H1 (cell line): ENCODE measurements around the gene VAV2. TPM values are rescaled to one million over a fixed set of nuclear protein-coding genes. Genes with fewer than 3 reads are reported as not detected.

Experiments used
- CTCF ChIA-PET: fragments of 300-600 bp; sonication (Branson Sonifier 250); formaldehyde crosslinking; loops from one replicate; lab custom pipeline; 2021; ENCODE audit not compliant: partially characterized antibody; lab: Charles Lee
- POLR2A ChIA-PET: fragments of 300-600 bp; sonication (Branson Sonifier 250); formaldehyde crosslinking; loops from one replicate; lab custom pipeline; 2021; ENCODE audit warnings: inconsistent platforms; ENCODE audit not compliant: partially characterized antibody; lab: Charles Lee
- DNase-seq, 2 experiments: peaks; one replicate each; pipeline versions ENCODE4 v3.0.0 to v3.0.0-alpha.2; 2010 to 2022; ENCODE audit warnings: low spot score in 2 of 2, low read depth in 1 of 2, mixed read lengths in 1 of 2
- FAIRE-seq: peaks from 2 replicates; lab custom pipeline; 2011; peaks lifted over from hg19 to GRCh38; lab: Jason Lieb, UNC
- H2AFZ ChIP-seq: 2 replicates; pipeline ENCODE4 v1.8.1; 2012; ENCODE audit warnings: low read length, inconsistent platforms
- H2AK5ac ChIP-seq: 2 replicates; pipeline ENCODE4 v1.6.1; 2013; ENCODE audit warnings: low read depth, low read length
- H2BK120ac ChIP-seq: replicated peaks from 2 replicates; pipeline ENCODE3; 2013; ENCODE audit warnings: low read depth, low read length, inconsistent platforms
- H2BK12ac ChIP-seq: 2 replicates; pipeline ENCODE4 v1.6.1; 2013; ENCODE audit warnings: low read depth, low read length
- H2BK15ac ChIP-seq: 2 replicates; pipeline ENCODE4 v1.6.1; 2013; ENCODE audit warnings: low read length
- H2BK20ac ChIP-seq: 2 replicates; pipeline ENCODE4 v1.6.1; 2013; ENCODE audit warnings: low read length
- H2BK5ac ChIP-seq: 2 replicates; pipeline ENCODE4 v1.6.1; 2013; ENCODE audit warnings: low read depth, low read length
- H3K14ac ChIP-seq: 2 replicates; pipeline ENCODE4 v1.6.1; 2013; ENCODE audit warnings: inconsistent platforms; ENCODE audit not compliant: insufficient read length
- H3K18ac ChIP-seq: 2 replicates; pipeline ENCODE4 v1.6.1; 2013; ENCODE audit warnings: low read length; ENCODE audit errors: extremely low read depth
- H3K23ac ChIP-seq: 2 replicates; pipeline ENCODE4 v1.6.1; 2013; ENCODE audit warnings: inconsistent platforms; ENCODE audit not compliant: insufficient read length
- H3K23me2 ChIP-seq: 2 replicates; pipeline ENCODE4 v1.6.1; 2013; ENCODE audit warnings: low read depth, low read length
- H3K27ac ChIP-seq: 2 replicates; pipeline ENCODE4 v1.6.1; 2011; ENCODE audit warnings: low read depth, low read length, inconsistent platforms
- H3K27me3 ChIP-seq, 4 experiments: replicated peaks in 1 of 4; 1 replicate in 1 of 4; 2 replicates in 3 of 4; pipeline versions ENCODE4 v1.6.1 to v1.8.1; 2011 to 2013; ENCODE audit warnings: low read length in 3 of 4, mild to moderate bottlenecking in 3 of 4, inconsistent platforms in 2 of 4, mixed read lengths in 2 of 4, moderate library complexity in 1 of 4; ENCODE audit not compliant: control insufficient read depth in 3 of 4, insufficient read depth in 3 of 4; ENCODE audit errors: extremely low read depth in 1 of 4
- H3K36me3 ChIP-seq, 4 experiments: 2 replicates each; pipeline versions ENCODE4 v1.6.1 to v1.8.1; 2011 to 2013; ENCODE audit warnings: mild to moderate bottlenecking in 4 of 4, low read length in 3 of 4, moderate library complexity in 2 of 4, control low read depth in 1 of 4, inconsistent platforms in 1 of 4; ENCODE audit not compliant: insufficient read depth in 4 of 4, control insufficient read depth in 2 of 4
- H3K4ac ChIP-seq: replicated peaks from 2 replicates; pipeline ENCODE3; 2013; ENCODE audit warnings: low read length, low read depth, mixed read lengths, inconsistent platforms; ENCODE audit not compliant: insufficient read length
- H3K4me1 ChIP-seq, 4 experiments: replicated peaks in 1 of 4; 1 replicate in 1 of 4; 2 replicates in 3 of 4; pipeline versions ENCODE4 v1.6.1 to v1.8.1; 2011 to 2013; ENCODE audit warnings: low read length in 3 of 4, inconsistent platforms in 2 of 4, mixed read lengths in 1 of 4; ENCODE audit not compliant: insufficient read depth in 4 of 4, control insufficient read depth in 3 of 4
- H3K4me2 ChIP-seq, 2 experiments: 2 replicates each; pipeline versions ENCODE4 v1.6.1 to v1.8.1; 2011 to 2013; ENCODE audit warnings: low read depth in 2 of 2, low read length in 2 of 2, control low read depth in 1 of 2, inconsistent platforms in 1 of 2, mild to moderate bottlenecking in 1 of 2; ENCODE audit not compliant: insufficient read depth in 1 of 2
- H3K4me3 ChIP-seq, 4 experiments: fragments of 200-600, 300-600 bp in 1 of 4; sonication (generic), shearing (Covaris generic), sonication (Bioruptor Twin) in 1 of 4; 2 replicates each; pipeline versions ENCODE4 v1.5.1 to v1.8.1; 2011 to 2016; ENCODE audit warnings: low read length in 4 of 4, low read depth in 3 of 4, control low read depth in 2 of 4, inconsistent platforms in 2 of 4, mild to moderate bottlenecking in 2 of 4, mixed read lengths in 1 of 4, moderate library complexity in 1 of 4; ENCODE audit not compliant: insufficient read depth in 2 of 4; ENCODE audit errors: extremely low read depth in 1 of 4
- H3K56ac ChIP-seq: replicated peaks from 2 replicates; pipeline ENCODE3; 2013; ENCODE audit warnings: low read depth, mild to moderate bottlenecking, mixed read lengths, low read length, inconsistent platforms; ENCODE audit not compliant: insufficient read length
- H3K79me1 ChIP-seq: 2 replicates; pipeline ENCODE4 v1.6.1; 2013; ENCODE audit warnings: low read depth, low read length, control low read depth
- H3K79me2 ChIP-seq, 2 experiments: 2 replicates each; pipeline versions ENCODE4 v1.6.1 to v1.8.1; 2012 to 2013; ENCODE audit warnings: low read length in 2 of 2, mild to moderate bottlenecking in 2 of 2, inconsistent platforms in 1 of 2; ENCODE audit not compliant: insufficient read depth in 2 of 2, control insufficient read depth in 1 of 2
- H3K9ac ChIP-seq, 4 experiments: replicated peaks in 1 of 4; 1 replicate in 1 of 4; 2 replicates in 3 of 4; pipeline versions ENCODE4 v1.6.1 to v1.8.1; 2011 to 2013; ENCODE audit warnings: low read depth in 3 of 4, low read length in 3 of 4, control low read depth in 2 of 4, mild to moderate bottlenecking in 2 of 4, moderate library complexity in 2 of 4, inconsistent platforms in 1 of 4; ENCODE audit errors: extremely low read depth in 1 of 4
- H3K9me3 ChIP-seq, 2 experiments: 2 replicates each; pipeline versions ENCODE4 v1.6.1 to v1.8.1; 2012 to 2013; ENCODE audit warnings: mild to moderate bottlenecking in 2 of 2, moderate library complexity in 2 of 2, control low read depth in 1 of 2, inconsistent platforms in 1 of 2, low read depth in 1 of 2, low read length in 1 of 2, mixed read lengths in 1 of 2; ENCODE audit not compliant: insufficient read depth in 2 of 2
- H4K20me1 ChIP-seq, 2 experiments: replicated peaks in 1 of 2; 2 replicates each; pipeline versions ENCODE3 to v1.8.1; 2011 to 2013; ENCODE audit warnings: inconsistent platforms in 2 of 2, low read length in 2 of 2, mild to moderate bottlenecking in 1 of 2; ENCODE audit not compliant: insufficient read depth in 2 of 2, control insufficient read depth in 1 of 2
- H4K5ac ChIP-seq: 2 replicates; pipeline ENCODE4 v1.6.1; 2013; ENCODE audit warnings: low read length, low read depth, mixed read lengths, inconsistent platforms; ENCODE audit not compliant: insufficient read length
- H4K8ac ChIP-seq: 2 replicates; pipeline ENCODE4 v1.8.0; 2013; ENCODE audit warnings: mild to moderate bottlenecking, moderate library complexity, low read length, inconsistent platforms; ENCODE audit not compliant: insufficient read depth; ENCODE audit errors: extremely low read depth
- H4K91ac ChIP-seq: replicated peaks from 2 replicates; pipeline ENCODE3; 2013; ENCODE audit warnings: low read length, mixed read lengths, inconsistent platforms; ENCODE audit not compliant: insufficient read length
- JUND ChIP-seq: IDR thresholded peaks from 2 replicates; pipeline ENCODE4 v1.6.1; 2011; ENCODE audit warnings: mild to moderate bottlenecking, improper control_type of control experiment, low read length
- MAFK ChIP-seq: IDR thresholded peaks from 2 replicates; pipeline ENCODE4 v1.6.1; 2012; ENCODE audit warnings: low read depth, mild to moderate bottlenecking, improper control_type of control experiment, low read length
- NANOG ChIP-seq: IDR thresholded peaks from 2 replicates; pipeline ENCODE4 v1.6.1; 2011; ENCODE audit warnings: low read length, low read depth, mild to moderate bottlenecking, inconsistent platforms; ENCODE audit not compliant: insufficient read depth, poor library complexity, severe bottlenecking
- RXRA ChIP-seq: IDR thresholded peaks from 2 replicates; pipeline ENCODE4 v1.6.1; 2011; ENCODE audit warnings: low read depth, mild to moderate bottlenecking, low read length, moderate library complexity; ENCODE audit not compliant: insufficient read depth
- SIX5 ChIP-seq: IDR thresholded peaks from 2 replicates; pipeline ENCODE4 v1.6.1; 2011; ENCODE audit warnings: mild to moderate bottlenecking, low read depth, low read length
- SRF ChIP-seq: IDR thresholded peaks from 2 replicates; pipeline ENCODE4 v1.6.1; 2011; ENCODE audit warnings: mild to moderate bottlenecking, low read depth, low read length, moderate library complexity
- TAF7 ChIP-seq: optimal IDR thresholded peaks from 2 replicates; pipeline ENCODE3; 2011; ENCODE audit warnings: low read depth, mild to moderate bottlenecking, inconsistent platforms, low read length, moderate library complexity, borderline replicate concordance
- WGBS, 2 experiments: shearing (Covaris generic) in 1 of 2; methylation state at CpG; one replicate each; pipeline versions ENCODE4 v1.1.6 to v1.1.7; 2013 to 2015; ENCODE audit warnings: low lambda C conversion rate in 2 of 2, mixed read lengths in 2 of 2, inconsistent platforms in 1 of 2, low coverage in 1 of 2, missing lambda C conversion rate in 1 of 2; ENCODE audit not compliant: insufficient replicate concordance in 2 of 2, insufficient coverage in 1 of 2, insufficient read length in 1 of 2; ENCODE audit errors: extremely low coverage in 1 of 2, missing lambda C conversion rate in 1 of 2; 5-methylcytosine and 5-hydroxymethylcytosine counted together
- polyA plus RNA-seq, 7 experiments: library from polyadenylated mRNA; depleted of rRNA in 3 of 7; stranded (reverse) in 5 of 7; unstranded in 2 of 7; fragments of >200 nt in 5 of 7; fragments of 200-250 nt in 2 of 7; gene quantifications; 1 replicate in 5 of 7; 2 replicates in 1 of 7; 4 replicates in 1 of 7; pipeline versions ENCODE4 v1.2.1 to v1.2.3, GENCODE V29; 2011 to 2013; ENCODE audit warnings: missing spikeins in 2 of 7, mixed read lengths in 2 of 7
- total RNA-seq: library from RNA; stranded (reverse); fragmentation: NEBNext Ultra II Directional; extraction: Animal tissue kit (Norgen Biotek cat#: 25700); gene quantifications from 2 replicates; pipeline ENCODE4 v1.2.1, GENCODE V29; 2021
- TF ChIP-seq, protein P1 (sequence below): IDR thresholded peaks from 2 replicates; pipeline ENCODE4 v1.6.1; 2012; ENCODE audit warnings: low read length, inconsistent platforms

Gene VAV2
- total and polyA plus RNA-seq, 2 of the 8 experiments (the other 6 are each of a cell fraction or from before 2014, with no cell fraction given): 13.6 to 37.6 TPM

DNA sequence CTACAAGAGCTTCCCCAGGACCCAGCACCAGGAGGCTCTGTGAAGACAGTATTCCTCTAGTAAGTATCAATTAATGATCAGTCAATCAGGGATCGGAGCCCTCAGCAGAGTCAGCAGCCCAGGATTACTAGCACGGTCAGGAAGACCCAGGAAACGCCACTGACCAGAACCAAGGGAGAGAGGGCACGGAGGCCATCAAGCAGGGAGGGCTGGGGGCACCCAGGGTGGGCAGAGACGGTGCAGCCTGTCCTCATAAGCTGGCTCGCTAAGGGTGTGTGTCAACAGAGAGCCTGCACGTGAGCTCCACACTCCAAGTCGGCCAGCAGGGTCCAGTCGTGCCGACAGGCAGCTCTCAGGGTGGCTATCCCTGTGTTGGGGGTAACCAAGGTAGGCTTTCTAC lies 29.0 kb downstream of the VAV2 start:
- H3K27ac ChIP-seq: no peak overlapping the region
- no peak overlapping the region; a peak in 1 of 7 replicates for H3K9ac ChIP-seq
- H4K8ac ChIP-seq: no peak overlapping the region
- no peak overlapping the region for H4K5ac ChIP-seq
- TF ChIP-seq TAF7 (no peak), SIX5 (no peak), SRF (no peak), NANOG (no peak), MAFK (no peak), RXRA (no peak), JUND (no peak)
- TF ChIP-seq, protein P1, sequence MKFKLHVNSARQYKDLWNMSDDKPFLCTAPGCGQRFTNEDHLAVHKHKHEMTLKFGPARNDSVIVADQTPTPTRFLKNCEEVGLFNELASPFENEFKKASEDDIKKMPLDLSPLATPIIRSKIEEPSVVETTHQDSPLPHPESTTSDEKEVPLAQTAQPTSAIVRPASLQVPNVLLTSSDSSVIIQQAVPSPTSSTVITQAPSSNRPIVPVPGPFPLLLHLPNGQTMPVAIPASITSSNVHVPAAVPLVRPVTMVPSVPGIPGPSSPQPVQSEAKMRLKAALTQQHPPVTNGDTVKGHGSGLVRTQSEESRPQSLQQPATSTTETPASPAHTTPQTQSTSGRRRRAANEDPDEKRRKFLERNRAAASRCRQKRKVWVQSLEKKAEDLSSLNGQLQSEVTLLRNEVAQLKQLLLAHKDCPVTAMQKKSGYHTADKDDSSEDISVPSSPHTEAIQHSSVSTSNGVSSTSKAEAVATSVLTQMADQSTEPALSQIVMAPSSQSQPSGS: no peak
- peaks cover 0 to 8% of the 10 kb centered on the region in 2 experiments for H4K20me1 ChIP-seq
- H2BK15ac ChIP-seq: no peak overlapping the region
- H3K36me3 ChIP-seq: no peaks in the 10 kb centered on the region
- H3K23ac ChIP-seq: no peak overlapping the region
- no peak overlapping the region for H3K4me3 ChIP-seq
- CTCF ChIA-PET: interaction anchor here (1.2 to 1.6 kb wide), 3 partner anchors 17 to 37 kb away, joined by 3 read pairs; no protein-coding TSS in a partner anchor
- H3K18ac ChIP-seq: no peak overlapping the region; the same call in 1 of the 2 replicates
- no peak for FAIRE-seq
- no peak overlapping the region for H3K4me2 ChIP-seq
- no peak overlapping the region for H2AFZ ChIP-seq
- no peak overlapping the region for H3K56ac ChIP-seq
- no peak overlapping the region for H2AK5ac ChIP-seq
- peaks cover 17% of the 10 kb centered on the region for H3K79me1 ChIP-seq
- no peak overlapping the region for H2BK20ac ChIP-seq
- H3K4ac ChIP-seq: no peak overlapping the region
- H3K23me2 ChIP-seq: no peaks in the 10 kb centered on the region; the same call in 1 of the 2 replicates
- H3K14ac ChIP-seq: no peak overlapping the region
- no peaks in the 10 kb centered on the region for H3K9me3 ChIP-seq
- WGBS, 2 experiments: 89% methylated on average over 10 of the region's 10 CpGs; no CpG with 5 or more reads in 1 of the 2 experiments
- DNase-seq: no peak
- no peak overlapping the region for H2BK12ac ChIP-seq
- no peak overlapping the region for H2BK5ac ChIP-seq
- peaks cover 3 to 35% (median 26%) of the 10 kb centered on the region in 4 experiments for H3K4me1 ChIP-seq
- H3K27me3 ChIP-seq: no peaks in the 10 kb centered on the region
- H3K79me2 ChIP-seq: peaks cover 0 to 91% of the 10 kb centered on the region in 2 experiments; a peak in 3 of 4 replicates
- H2BK120ac ChIP-seq: no peak overlapping the region
- POLR2A ChIA-PET: interaction anchor here (1.0 kb wide), 1 partner anchor 14 kb away, joined by 3 read pairs; no protein-coding TSS in a partner anchor
- H4K91ac ChIP-seq: no peak overlapping the region
